GM12892 (cell line): ENCODE results near the gene SYNE2.

Experiments used
- POLR2A ChIP-seq: IDR thresholded peaks from 2 replicates; pipeline ENCODE4 v1.6.1; 2011; ENCODE audit warnings: low read depth, low read length, control low read depth
- POLR2AphosphoS5 ChIP-seq: IDR thresholded peaks from 2 replicates; pipeline ENCODE4 v1.6.1; 2011; ENCODE audit warnings: low read depth, low read length, control low read depth
- TAF1 ChIP-seq: IDR thresholded peaks from 2 replicates; pipeline ENCODE4 v1.6.1; 2011; ENCODE audit warnings: low read depth, mild to moderate bottlenecking, control low read depth, low read length, borderline replicate concordance

GRCh38 chr14:64208981-64209380 is 356.2 kb downstream of the SYNE2 start:
- TF ChIP-seq POLR2A (no peak), POLR2AphosphoS5 (no peak), TAF1 (no peak)
